Tibial artery (tissue), 4 donors: ENCODE data around the gene HOXA5.

Experiments used
- DNase-seq, 2 donors: peaks; one replicate each; pipeline ENCODE4 v3.0.0-alpha.2; 2019
- H3K27ac ChIP-seq, 2 donors: fragments of 200-600 bp; sonication (generic) in 1 of 2; 1 replicate in 1 of 2; 2 replicates in 1 of 2; pipeline ENCODE4 v1.5.1; 2018 to 2019; ENCODE audit warnings: mild to moderate bottlenecking in 1 of 2
- H3K27me3 ChIP-seq, 2 donors: fragments of 200-600 bp; sonication (generic) in 1 of 2; one replicate each; pipeline versions ENCODE4 v1.5.1 to v1.6.0; 2016 to 2019
- H3K36me3 ChIP-seq, 3 donors: fragments of 200-600 bp; sonication (generic) in 2 of 3; one replicate each; pipeline ENCODE4 v1.5.1; 2016 to 2019; ENCODE audit warnings: mild to moderate bottlenecking in 2 of 3
- H3K4me1 ChIP-seq, 4 donors: fragments of 200-600 bp; sonication (generic) in 2 of 4; 1 replicate in 3 of 4; 2 replicates in 1 of 4; pipeline ENCODE4 v1.5.1; 2016 to 2019
- H3K4me3 ChIP-seq, 2 donors: fragments of 200-600 bp; sonication (generic) in 1 of 2; 1 replicate in 1 of 2; 2 replicates in 1 of 2; pipeline ENCODE4 v1.5.1; 2018 to 2019; ENCODE audit warnings: mild to moderate bottlenecking in 2 of 2
- H3K9me3 ChIP-seq, 3 donors: fragments of 200-600 bp; sonication (generic) in 1 of 3; one replicate each; pipeline ENCODE4 v1.5.1; 2016 to 2019
- intact Hi-C: fragments of 100-400 bp; cut with DNase I; formaldehyde crosslinking; loops from one replicate; pipeline ENCODE4 v1.15.0; 2023; ENCODE audit warnings: low total_unique reads
- TF ChIP-seq, protein P1 (sequence below), 2 experiments: fragments of 200-600 bp in 1 of 2; fragments of 450-650 bp in 1 of 2; IDR thresholded peaks; one replicate each; pipeline ENCODE4 v1.5.1; 2017 to 2019; ENCODE audit warnings: antibody characterized with exemption in 2 of 2, mild to moderate bottlenecking in 1 of 2, moderate library complexity in 1 of 2

The HOXA5 gene

DNA sequence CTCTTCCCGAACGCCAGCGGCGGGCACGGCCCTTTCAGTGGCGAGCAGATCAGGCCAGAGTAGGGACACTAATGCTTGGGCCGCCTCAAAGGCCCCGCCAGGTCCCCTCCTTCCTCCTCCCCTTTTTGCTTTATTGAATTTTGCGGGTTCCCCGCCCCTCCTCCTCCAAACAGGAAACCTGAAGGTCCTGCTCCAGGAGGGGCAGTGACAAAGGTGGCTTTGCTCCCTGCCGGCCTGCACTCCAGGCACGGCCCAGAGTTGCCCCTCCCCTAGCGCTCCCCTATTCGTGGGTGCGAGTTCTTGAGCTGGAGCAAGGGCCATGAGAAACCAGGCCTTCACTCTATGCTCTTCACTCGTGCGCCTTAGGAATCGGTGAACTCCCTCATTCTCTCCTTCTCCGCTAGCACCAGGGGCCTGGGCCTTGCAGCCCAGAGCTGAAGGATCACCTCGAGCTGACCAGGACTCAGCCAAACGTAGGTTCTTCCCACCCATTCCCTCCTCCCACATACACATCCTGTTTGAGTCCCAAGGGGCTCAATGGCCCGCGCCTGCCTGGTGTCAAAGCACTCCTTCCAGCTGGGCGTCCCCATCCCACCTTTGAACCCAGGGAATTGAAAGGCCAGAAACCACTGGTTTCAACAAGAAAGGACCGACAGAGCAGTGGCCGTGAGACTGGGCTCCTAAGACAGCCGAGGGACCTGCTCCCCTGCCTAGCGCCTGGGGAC, 4.7 kb upstream of the HOXA5 start:
- Histone ChIP-seq H3K9me3 (no peaks in the 10 kb centered on the region), H3K27me3 (no peaks in the 10 kb centered on the region), H3K4me1 (peaks cover 10 to 43% (median 35%) of the 10 kb centered on the region in 4 donors), H3K4me3 (peak overlapping the region; percentile 66 to 78), H3K27ac (peak overlapping the region; percentile 71 to 94), H3K36me3 (peaks cover 25 to 33% (median 25%) of the 10 kb centered on the region in 3 donors)
- DNase-seq, result peak in 1 of 2 donors; percentile 80
- TF ChIP-seq, protein P1, sequence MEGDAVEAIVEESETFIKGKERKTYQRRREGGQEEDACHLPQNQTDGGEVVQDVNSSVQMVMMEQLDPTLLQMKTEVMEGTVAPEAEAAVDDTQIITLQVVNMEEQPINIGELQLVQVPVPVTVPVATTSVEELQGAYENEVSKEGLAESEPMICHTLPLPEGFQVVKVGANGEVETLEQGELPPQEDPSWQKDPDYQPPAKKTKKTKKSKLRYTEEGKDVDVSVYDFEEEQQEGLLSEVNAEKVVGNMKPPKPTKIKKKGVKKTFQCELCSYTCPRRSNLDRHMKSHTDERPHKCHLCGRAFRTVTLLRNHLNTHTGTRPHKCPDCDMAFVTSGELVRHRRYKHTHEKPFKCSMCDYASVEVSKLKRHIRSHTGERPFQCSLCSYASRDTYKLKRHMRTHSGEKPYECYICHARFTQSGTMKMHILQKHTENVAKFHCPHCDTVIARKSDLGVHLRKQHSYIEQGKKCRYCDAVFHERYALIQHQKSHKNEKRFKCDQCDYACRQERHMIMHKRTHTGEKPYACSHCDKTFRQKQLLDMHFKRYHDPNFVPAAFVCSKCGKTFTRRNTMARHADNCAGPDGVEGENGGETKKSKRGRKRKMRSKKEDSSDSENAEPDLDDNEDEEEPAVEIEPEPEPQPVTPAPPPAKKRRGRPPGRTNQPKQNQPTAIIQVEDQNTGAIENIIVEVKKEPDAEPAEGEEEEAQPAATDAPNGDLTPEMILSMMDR (IDR thresholded peaks at IDR 0.05), result no peak
- intact Hi-C loops, result no loop called here

DNA sequence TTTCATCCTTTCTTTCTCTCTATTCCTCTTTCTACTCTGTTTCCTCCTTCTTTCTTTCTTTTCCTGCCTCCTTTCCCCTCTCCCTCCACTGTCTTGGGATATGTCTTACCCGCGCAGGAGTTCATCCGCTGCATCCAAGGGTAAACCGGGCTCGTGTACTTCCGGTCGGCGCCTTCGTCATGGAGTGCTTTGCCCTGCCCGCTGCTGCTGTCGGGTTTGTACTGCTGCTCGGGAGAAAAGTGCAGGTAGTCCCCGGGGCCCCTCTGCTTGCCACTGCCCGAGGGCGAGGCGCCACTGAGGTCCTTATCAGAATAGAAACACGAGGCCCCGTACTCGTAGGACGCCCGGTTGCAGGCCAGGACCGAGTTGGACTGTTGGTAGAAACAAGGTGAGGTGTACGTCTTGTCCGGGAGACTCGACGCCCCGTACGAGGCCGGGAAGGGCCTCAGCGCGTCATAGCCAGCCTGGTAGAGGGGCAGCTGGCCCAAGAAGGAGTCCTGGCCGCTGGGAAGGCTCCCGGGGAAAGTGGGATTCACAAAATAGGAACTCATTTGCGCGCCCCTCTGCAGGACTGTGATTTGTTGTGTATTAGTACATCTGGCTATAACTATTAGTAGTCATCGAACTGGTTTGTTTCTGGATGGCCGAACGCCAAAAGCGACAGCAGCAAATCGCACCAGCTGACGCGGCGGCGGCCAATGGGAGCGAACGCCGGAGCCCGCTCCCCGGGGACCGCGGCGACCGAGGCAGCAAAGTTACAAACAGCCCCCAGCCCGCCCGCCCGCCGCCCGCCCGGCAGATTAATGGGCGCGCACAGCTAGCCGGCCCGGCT, 3.9 kb upstream of the HOXA5 start, which contains the start of gene HOXA6:
Gene HOXA6 (minus strand): TSS at position 576 of the 832 bp plus-strand sequence. CDS start 25 bp downstream, at position 551.
- H3K4me1 ChIP-seq, result peaks cover 10 to 36% (median 29%) of the 10 kb centered on the region in 4 donors
- no peaks in the 10 kb centered on the region for H3K27me3 ChIP-seq
- peak within 1 kb of the TSS; percentile 66 to 78 for H3K4me3 ChIP-seq
- H3K36me3 ChIP-seq, result peaks cover 29 to 39% (median 32%) of the 10 kb centered on the region in 3 donors
- DNase-seq, result peak; percentile 73 to 88
- TF ChIP-seq, protein P1 (IDR thresholded peaks at IDR 0.05), result no peak
- no peaks in the 10 kb centered on the region for H3K9me3 ChIP-seq
- peak within 1 kb of the TSS; percentile 71 to 94 for H3K27ac ChIP-seq
- intact Hi-C loops, result no loop called here

DNA sequence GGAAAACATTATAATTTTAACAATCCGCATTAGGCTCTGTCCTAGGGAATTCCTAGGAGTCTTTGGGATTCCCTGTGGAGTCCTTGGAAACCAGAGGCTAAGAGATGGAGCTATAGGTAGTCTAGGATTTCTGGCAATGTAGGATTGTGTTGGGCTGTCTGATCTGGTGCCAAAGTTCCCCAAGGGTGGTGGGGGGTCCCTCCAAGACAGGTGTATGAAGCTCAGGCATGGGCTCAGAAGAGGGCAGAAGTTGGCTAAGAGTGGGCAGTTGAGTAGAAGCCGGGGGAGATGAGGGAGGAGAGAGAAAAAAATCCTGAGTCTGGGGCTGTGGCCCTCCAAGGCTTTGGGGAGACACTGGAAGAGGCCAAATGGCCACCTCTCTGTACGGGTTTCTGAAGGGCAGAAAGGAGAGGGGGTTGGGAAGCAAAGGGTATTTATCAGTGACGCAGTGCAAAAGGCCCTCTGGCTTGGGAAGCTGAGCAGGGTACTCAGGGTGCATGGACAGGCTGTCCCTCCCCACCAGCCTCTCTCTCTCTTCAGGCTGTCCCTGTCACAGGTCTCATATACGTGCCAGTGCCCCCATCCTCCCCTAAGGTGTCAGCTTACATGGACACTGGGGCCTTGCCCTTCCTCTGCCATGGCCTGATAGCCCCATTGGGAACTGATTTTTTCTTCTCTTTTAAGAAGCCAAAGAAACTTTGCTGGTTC, 3.2 kb upstream of the HOXA5 start:
- DNase-seq, result no peak
- Histone ChIP-seq H3K27ac (peak overlapping the region; percentile 71 to 94), H3K4me1 (peaks cover 10 to 36% (median 29%) of the 10 kb centered on the region in 4 donors), H3K27me3 (no peaks in the 10 kb centered on the region), H3K4me3 (no peak overlapping the region), H3K36me3 (peaks cover 34 to 44% (median 37%) of the 10 kb centered on the region in 3 donors), H3K9me3 (no peaks in the 10 kb centered on the region)
- intact Hi-C loops, result no loop called here
- TF ChIP-seq, protein P1 (IDR thresholded peaks at IDR 0.05), result no peak

DNA sequence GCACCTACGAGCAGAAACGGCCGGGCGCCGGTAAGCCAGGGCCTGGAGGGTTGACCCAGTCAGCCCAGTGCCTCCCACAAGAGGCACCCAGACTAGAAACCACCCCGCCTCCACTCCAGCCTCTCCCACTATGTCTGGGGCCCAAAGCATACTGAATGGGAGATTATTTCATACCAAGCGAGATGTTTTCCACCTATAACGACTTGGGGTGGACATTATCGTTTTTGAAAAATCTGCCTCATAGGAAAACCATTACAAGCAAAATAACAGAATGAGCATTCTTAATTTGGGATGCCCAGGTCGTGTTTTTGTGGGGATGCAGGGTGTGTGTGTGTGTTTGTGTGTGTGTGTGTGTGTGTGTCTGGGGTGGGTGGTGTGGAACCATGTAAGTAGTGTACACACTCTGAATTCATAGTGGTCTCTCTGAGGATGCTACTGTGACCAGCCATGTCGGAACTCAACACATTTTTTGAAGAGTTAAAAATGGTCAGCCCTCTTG, 2.5 kb upstream of the HOXA5 start:
- DNase-seq, result no peak
- Histone ChIP-seq H3K9me3 (no peaks in the 10 kb centered on the region), H3K27me3 (no peaks in the 10 kb centered on the region), H3K27ac (no peak overlapping the region), H3K4me3 (no peak overlapping the region), H3K4me1 (peaks cover 10 to 36% (median 29%) of the 10 kb centered on the region in 4 donors), H3K36me3 (peaks cover 37 to 47% (median 40%) of the 10 kb centered on the region in 3 donors)
- intact Hi-C loops, result no loop called here
- TF ChIP-seq, protein P1 (IDR thresholded peaks at IDR 0.05), result no peak
